Kidney tubule cell (primary cell): ENCODE measurements around the gene TJP2.
A peak's percentile ranks its signal among the peaks of the same experiment; 100 is the strongest.
"Not testable (repeated sequence)": the region's sequence is repeated elsewhere in the genome, so short reads cannot be mapped to it uniquely, and the experiment has no call there.

Experiments used
- DNase-seq: peaks from one replicate; pipeline ENCODE4 v3.0.0-alpha.2; 2018; ENCODE audit warnings: low spot score

The TJP2 gene

DNA sequence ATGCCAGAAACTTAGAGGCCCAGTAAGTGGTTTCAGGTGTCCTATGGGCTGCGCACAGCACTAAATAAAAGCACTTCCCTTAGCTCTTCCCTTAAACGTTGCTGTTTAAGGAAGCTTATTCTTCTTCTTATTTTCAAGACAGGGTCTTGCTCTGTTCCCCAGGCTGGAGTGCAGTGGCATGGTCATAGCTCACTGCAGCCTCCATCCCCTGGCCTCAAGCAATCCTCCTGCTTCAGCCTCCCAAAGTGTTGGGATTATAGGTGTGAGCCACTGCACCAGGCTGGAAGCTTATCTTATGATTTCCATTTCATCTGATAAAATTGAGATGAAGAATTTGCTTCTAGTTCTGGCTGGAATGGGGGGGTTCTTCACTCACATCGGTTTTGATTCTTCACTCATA lies 15.6 kb upstream of the TJP2 start:
- DNase-seq, result no peak

DNA sequence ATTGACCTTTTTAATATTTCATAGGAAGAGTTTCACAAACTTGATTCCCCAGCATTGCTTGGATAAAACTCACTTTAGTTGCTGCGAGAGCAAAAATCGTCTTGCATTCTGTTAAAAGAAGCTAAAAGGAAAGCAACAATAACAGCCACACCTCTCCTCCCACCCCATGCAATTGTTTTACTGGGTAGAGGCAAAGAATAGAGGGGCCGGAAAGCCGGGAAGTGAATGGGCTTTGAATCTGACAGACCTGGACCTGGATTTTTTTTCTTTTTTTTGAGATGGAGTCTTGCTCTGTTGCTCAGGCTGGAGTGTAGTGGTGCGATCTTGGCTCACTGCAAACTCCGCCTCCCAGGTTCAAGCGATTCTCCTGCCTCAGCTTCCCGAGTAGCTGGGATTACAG lies 9.5 kb upstream of the TJP2 start:
- DNase-seq, result not testable (repeated sequence)

DNA sequence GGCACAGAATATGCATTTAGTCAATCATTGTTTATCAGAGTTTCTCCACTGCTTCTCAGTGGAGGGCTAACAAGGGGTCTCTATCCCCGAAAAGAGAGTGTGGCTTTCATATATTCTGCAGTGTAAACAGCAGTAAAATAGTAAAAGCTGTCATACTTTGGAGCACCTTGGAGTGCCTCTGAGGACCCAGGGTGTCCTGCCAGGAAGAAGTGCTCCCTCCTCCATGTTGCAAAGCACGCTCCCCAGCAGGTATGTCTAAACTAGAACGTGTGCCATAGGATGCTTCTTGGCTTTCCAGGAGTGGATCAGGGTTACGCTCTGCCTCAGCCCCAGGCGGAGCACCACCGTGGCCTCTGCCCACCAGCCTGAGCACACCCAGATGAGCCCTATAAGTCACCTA lies 8.5 kb upstream of the TJP2 start:
- no peak for DNase-seq

DNA sequence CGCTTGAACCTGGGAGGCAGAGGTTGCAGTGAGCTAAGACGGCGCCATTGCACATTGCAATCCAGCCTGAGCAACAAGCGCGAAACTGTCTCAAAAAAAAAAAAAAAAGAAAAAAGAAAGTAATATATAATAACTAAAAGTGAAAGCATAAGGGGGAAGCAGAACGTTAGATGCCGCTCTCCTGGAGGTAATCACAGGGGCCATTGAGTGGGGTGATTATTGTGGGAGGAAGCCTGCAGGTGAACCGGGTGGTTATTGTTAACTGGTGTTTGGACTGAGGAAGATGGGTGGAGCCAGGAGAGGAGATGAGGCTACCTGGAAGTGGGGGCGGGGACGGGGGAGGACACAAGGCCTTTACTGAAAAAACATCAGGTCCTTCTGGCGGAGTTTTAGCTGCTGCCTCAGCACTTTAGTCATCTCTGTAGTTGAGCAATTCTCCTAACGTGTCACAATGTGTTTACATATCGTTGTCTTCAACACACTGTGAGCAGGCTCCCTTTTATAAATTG lies 5.3 kb upstream of the TJP2 start:
- DNase-seq, result peak; percentile 62

DNA sequence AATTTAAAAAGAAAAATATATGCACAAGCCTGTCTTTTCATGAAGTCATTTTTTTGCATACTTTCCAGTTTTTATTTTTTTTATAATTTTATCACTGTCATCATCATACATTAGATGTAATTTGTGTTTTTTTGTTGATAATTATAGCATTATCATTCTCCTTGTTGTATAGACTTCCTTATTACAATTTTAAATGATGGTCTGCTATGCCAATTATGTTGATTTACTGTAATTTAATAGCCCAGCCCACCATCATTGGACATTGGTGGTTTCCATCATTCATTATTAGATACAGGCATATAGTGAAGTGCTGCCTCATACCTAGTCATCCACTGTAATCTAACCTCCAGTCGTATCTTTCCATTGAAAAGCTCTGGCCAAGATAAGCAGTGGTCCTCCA lies 3.8 kb upstream of the TJP2 start:
- DNase-seq, result no peak

DNA sequence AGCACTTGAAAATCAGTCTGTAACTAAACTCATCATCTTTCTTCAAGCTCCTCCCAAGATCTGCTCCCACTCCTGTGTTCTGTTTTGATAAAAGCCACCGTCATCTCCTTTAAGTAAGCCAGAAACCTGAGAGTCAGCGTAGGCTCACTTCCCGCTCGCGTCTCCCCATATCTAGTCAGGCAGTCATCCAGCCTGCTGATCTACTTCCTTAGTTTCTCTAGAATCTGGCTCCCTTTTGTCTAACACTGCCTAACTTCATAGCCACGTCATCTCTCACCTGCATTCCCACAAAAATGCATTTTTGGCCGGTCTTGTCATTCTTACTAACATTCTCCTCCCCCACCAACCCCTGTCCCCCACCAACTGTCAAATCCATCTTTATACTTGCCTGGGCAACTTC lies 3.0 kb upstream of the TJP2 start:
- DNase-seq, result peak; percentile 61

DNA sequence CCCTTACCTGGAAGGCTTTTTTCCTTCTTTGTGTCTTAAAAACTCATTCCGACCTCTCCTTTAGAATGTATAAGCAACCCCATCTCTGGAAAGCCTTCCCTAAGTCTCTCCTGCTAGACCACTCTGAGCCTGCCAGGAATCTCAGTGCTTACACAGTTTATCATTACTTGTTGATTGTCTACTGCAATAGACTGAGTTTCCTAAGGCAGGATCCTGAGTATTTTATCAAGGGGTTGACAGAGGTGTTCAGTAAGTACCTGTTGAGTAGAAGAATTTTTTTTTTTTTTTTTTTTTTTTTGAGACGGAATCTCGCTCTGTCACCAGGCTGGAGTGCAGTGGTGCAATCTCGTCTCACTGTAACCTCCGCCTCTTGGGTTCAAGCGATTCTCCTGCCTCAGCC lies 2.6 kb upstream of the TJP2 start:
- DNase-seq, result no peak

DNA sequence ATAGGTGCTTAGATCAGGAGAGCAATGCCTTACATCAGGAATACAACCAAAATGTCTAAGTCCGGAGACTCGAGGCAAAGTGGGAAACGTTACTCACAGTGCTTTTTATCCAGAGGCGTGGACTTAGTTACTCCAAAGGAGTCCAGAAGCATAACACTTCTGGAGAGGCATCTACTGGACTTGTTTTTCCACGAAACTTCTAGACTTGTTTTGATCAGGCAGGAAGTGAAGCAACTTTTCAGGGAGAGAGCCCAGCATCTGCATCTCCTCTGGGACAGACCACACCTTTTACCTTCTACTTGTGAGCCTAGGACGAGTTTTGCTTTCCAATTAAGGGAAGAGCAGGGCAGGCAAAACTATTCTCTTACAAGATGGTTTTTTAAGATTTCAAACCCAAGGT lies 1.2 kb upstream of the TJP2 start:
- DNase-seq, result no peak

DNA sequence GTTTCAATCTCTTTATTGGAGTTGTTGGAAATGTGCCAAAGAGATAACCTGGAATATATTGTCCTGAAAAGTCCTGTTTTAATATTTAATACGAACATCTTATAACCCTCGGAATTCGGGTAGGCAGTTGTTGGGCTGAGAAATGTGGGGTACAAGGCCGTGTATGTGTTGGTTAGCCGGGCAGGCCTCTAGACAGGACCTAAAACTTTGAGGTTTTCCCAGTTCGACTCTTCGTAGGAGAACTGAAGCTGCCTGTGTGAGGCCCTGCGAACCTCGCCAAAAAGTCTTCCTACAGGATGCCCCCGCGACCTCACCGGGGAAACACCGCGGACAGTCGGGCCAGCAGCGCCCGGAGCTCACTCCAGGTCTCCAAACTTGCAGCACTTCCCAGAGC lies 583 bp upstream of the TJP2 start:
- DNase-seq, result no peak

DNA sequence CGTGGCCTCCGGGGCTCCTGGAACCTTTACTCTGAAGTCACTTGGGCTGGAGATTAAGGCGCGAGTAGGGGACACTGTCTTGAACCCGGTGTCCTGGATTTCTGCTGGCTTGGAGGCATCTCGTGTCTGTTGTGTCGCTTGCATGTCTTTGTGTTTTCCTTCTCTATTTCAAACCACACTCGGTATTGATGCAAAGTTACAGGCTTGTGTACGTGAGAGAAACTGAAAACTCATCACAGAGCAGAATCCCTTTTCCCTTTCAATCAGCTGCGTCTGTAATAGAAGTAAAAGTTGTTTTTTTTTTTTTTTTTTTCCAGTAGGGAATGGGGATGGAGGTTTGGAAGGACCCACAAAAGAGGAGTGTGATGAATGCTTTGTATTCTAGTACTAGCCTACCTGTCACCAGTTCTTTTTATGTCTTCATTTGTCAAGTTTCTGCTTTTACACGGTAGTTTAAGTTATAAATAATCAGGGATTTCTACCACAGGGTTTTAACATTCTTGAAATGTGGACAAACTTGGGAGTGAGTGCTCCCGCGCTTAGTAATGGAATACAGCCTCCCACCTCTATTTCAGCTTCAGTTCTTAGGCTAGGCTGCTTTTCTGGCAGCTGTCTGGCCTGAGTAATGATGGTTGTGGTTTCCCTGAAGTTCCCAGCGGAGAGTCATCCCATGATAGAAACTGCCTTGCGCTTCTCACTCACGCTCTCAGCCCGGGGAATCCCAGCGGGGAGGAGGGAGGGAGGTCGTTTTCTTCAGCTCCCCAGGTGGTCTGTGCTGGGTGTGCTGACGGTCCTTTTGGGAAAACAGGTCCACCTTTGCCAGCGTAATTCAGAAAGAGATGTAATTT lies 763 bp downstream of the TJP2 start:
- peak; percentile 96 for DNase-seq

DNA sequence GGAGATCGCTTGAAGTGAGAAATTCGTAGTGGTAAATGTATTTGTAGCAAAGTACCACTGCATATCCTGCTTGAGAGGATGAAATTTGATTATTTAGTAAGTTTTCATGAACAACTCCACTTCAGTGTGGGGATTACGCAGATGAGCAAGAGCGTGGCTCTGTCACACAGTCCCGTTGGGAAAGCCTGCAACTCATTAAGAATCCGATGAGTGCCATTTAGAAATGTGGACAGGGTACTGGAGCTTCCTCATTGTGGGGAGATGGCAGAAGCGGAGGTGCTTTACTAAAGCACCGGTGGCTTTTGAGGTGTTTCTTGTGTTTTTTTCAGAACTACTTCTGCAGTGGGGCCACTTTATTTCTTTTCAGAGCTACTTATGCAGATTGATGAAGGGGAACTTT lies 1.4 kb downstream of the TJP2 start:
- DNase-seq, result no peak

DNA sequence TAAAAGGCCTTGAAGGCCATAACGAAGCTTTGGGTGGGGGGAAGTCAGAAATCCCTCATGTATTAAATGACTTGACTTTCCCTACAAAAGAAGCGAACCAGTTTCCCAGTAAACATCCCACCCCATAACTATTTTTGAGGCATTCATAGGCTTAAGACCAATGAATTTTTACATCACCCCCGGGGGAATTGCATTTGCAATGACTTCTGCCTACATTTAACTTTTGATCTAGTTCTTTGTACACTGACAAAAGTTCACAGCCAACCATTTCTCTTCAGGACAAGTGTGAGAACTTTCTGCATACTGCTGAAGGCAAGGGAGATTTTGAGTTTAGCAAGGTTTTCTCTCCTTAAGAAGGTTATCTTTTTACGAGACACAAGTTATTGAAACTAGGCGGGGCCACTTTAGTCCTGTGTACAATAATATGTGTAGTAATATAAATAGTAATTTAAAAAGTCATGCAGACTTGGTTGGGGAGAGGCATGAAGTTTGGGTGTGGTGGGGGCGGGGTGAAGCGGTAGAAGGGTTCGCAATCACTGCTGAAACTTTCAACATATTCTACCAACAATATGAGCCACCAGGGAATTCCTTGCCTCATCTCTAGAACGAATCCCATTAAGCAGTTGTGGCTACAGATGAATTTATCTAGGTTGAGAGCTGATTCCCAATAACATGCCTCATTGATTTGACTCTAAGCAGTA lies 2.5 kb downstream of the TJP2 start:
- DNase-seq, result no peak

DNA sequence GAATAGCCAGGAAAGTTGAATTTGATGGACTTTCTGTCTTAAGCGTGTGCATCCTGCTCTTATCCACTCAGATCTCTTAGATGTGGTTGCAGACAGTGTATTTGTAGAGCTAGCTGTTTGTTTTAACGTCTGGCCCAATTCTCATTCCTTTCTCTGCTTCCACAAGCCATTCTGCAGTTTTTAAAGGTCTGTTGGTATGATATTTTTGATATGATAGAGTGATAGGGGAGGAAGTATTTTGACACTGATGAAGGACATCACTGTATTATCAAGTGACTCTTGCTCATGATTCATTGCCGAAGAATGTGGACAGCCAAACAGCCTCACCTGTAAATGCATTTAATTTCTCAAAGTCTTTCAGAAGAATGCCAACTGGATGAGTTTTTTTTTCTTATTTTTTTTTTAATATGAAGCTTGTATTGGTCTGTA lies 4.5 kb downstream of the TJP2 start:
- peak; percentile 82 for DNase-seq

DNA sequence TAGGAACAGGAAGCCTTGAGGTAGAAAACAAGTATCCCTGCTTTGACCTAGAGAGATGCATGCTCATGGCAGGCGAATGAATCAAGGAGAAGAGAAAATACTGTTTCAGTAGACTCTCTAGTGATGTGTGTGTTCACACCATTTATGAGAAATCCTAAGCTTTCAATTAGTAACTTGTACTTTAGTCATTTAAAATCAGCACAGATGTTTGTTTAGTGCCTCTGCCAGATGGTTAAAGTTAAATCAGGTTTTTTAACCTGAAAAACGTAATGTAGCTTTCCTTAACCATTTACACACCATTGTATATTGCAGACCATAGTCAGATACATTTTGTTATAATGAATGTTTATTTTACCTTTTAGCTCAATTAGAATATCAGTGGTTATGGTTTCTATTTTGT lies 5.0 kb downstream of the TJP2 start:
- DNase-seq, result no peak

DNA sequence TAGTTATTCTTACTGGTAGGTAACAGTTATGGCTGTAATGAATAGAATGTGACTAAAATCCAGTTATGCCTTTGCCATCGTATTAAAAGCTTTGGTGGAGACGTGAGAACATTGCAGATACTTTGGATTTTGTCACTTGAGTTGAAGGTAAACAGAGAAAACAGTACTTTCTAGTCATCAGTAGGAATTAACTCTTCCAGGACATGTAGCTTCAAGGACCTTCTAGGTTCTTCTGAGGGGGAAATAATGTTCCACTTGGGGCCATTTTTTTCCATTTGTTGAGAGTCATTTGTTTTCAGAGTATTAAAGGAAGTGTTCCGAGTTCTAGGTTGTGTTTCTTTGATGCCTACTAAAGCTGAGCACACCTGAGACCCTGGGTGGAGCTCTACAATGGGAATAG lies 6.1 kb downstream of the TJP2 start:
- DNase-seq, result no peak

DNA sequence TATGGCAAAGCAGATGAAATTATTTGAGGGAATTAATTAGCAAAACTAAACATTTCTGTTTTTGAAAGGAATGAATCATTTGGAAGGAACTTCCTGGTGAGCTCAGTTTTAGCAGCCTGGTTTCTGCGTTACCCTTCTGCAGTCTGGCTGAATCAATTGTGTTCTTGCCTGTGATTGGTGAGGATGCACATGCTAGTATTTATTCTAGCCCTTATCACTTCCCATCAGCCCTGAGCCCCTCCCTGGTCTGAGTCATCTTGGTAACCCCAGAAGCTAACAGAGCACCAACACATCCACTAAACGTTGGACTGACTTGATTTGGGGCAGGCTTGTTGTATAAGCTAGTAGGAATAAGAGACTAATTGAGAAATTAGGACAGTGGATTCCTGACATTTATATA lies 6.6 kb downstream of the TJP2 start:
- DNase-seq, result peak; percentile 97

DNA sequence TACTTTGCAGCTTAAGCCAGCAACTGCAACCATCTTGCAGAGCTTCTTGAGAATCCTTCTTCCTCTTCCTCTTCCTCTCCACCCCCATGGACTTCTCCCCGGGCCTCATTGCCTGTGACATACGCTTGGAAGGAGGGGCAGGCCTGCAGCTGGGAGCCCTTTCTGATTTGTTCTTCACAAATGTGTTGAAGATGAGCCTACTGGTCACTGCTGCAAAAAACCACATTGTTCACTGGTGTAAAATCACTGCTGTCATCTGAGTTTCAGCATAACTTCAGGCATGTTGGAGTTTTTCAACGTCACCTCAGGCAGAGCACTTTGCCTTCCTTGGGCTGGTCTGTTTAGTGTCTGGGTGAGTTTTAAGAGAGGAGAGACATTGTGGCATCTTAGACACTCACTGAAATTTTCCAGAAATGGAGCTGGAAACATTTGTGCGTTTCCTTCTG lies 7.9 kb downstream of the TJP2 start:
- DNase-seq, result peak; percentile 25

DNA sequence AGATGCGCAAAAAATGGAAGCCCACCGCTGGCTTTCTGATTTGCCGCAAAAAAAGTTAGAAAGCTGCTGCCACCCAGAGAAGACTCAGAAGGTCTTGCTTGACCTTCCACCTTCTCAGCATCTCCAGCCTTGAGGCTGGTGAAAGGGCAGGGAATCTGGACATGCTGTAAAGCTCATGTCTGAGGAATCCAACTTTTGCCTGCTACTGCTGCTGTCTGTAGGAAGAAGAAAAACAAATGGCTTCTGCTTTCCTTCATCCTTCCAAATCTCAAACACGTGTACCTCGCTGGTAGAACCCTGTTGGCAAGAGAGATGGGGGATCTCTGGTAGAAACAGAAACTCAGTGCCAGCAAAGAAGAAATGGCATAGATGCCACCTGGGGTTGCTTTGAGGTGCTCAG lies 10.2 kb downstream of the TJP2 start:
- DNase-seq, result no peak

DNA sequence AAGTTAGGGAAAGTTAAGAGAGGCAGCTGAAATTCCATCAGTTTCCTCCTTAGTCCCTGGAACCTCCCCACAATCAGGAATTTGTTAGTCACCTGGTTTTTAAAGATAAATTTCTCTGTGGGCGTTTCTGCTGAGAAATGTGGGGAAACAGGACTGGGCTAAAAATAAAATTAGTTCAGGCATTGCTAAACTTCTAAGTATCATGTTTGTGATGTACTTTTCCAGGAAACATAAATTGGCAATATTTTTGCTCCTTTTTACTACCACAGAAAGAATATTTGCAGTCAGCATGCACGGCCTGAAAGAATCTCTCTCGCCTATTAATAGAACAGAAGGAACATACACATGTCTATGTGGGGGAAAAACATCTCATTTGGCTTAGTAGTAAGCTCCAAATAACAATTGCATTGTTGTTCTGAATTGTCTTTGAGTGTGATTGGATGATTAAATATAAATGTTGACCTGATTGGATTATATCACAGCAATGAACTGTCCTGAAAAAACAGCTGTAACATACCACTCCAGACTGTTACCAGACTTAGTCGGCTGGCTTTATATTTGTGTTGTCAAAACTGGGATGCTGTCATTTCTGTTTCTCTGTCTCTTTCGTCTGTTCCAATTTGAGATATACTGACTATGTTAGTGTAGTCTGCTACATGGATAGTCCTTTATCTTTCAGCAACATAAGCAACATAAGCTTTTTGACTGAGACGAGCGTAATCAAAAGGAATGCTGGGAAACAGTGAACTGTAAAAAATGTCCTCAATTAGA lies 12.9 kb downstream of the TJP2 start:
- DNase-seq, result peak; percentile 56

DNA sequence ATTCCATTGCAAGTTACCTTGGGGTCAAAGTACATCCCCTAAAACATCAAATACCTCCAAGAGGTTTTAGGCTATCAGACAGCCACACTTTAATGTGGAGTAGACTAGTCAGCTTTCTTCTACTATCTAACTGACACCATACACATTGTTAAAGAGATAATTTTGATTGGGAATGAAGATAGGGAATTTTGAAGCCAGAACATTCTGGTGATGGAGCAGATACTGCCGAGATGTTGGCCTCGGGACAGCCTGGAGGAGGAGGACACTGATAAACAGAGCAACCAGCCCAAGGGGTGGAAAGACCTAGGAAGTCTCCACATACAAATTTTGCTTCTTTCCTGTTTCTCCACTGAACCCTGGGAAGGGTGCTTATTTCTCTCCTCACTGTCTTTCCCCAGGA lies 14.9 kb downstream of the TJP2 start:
- no peak for DNase-seq

DNA sequence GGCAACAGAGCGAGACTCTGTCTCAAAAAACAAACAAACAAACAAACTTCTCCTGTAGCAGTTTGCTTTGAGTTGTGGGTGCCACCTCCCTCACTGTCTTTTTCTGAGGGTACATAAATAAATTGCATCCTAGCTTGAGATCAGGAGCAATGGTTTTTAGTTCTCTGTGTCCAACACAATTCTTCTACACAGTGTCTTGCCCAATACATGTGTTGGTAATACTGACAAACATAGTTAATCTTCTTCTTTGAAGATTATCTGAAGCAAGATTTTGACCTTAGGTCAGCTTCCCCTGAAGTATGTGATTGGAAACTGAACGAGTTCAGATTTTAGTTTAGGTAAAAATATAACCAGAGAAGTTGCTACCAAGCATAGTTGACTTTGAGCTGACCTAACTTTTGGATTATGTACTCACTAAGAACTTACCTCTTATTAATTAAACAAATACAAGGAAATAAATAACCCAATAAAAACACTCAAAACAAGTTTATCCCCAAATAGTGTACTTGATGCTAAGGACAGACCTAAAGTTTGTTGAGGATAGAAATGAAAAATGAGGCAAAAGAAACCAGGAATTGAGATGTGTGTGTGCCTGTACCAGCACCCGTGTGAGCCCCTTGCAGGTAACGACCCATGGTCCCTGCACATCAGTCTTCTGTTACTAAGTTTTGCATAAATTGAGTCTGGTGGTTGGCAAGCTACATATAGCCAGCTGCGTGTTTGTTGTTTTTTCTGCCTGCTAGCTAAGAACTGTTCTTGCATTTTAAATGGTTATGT lies 16.2 kb downstream of the TJP2 start:
- no peak for DNase-seq

DNA sequence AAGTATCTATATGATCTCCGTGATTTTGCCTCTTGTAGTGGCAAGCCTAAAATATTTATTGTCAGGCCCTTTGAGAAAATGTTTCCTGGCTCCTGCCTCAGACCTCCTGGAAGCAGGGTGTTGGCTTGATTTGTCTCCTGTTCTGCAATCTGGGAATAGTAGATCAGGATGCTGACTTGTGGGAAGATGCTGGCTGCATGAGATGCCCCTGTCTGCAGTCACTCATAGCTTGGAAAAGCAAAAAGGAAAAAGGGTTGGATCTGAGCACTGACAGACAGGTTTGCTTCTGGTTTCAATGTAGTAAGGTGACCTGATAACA lies 16.7 kb downstream of the TJP2 start:
- DNase-seq, result no peak
